NCI-H510A treated with DMSO at 0.1 percent for 48 hours (cell line): Measurements from ENCODE around the gene CES5A.
A peak's percentile ranks its signal among the peaks of the same experiment; 100 is the strongest.
"Not testable (repeated sequence)": the region's sequence is repeated elsewhere in the genome, so short reads cannot be mapped to it uniquely, and the experiment has no call there.

Experiments used
- DNase-seq: peaks from one replicate; lab custom pipeline; 2025; lab: John Stamatoyannopoulos, UW

CES5A gene

GRCh38 chr16:55875273-55875672 is at the start of gene CES5A:
CES5A (minus strand) TSS chr16:55875373; CDS start chr16:55875221, 152 bp downstream.
- DNase-seq = no peak

GRCh38 chr16:55922662-55923061 is 47.5 kb upstream of the CES5A start:
- no peak for DNase-seq

- DNase-seq = no peak
Observed at GRCh38 chr16:55917373-55918160, 42.4 kb upstream of the CES5A start.

- no peak for DNase-seq
Observed at GRCh38 chr16:55915096-55915827, 40.1 kb upstream of the CES5A start.

- DNase-seq = no peak
Observed at GRCh38 chr16:55914383-55914782, 39.2 kb upstream of the CES5A start.

- no peak for DNase-seq
Observed at GRCh38 chr16:55913716-55914115, 38.5 kb upstream of the CES5A start.

GRCh38 chr16:55913121-55913520 is 37.9 kb upstream of the CES5A start:
- DNase-seq = not testable (repeated sequence)

GRCh38 chr16:55912022-55912421 is 36.8 kb upstream of the CES5A start:
- peak; percentile 2 for DNase-seq

- no peak for DNase-seq
Observed at GRCh38 chr16:55911616-55912015, 36.4 kb upstream of the CES5A start.

- DNase-seq = no peak
Observed at GRCh38 chr16:55909876-55910275, 34.7 kb upstream of the CES5A start.

GRCh38 chr16:55908641-55909040 is 33.5 kb upstream of the CES5A start:
- no peak for DNase-seq

- DNase-seq = no peak
Observed at GRCh38 chr16:55907661-55908060, 32.5 kb upstream of the CES5A start.

GRCh38 chr16:55906123-55906522 is 30.9 kb upstream of the CES5A start:
- DNase-seq = no peak

- no peak for DNase-seq
Observed at GRCh38 chr16:55905651-55906050, 30.5 kb upstream of the CES5A start.

GRCh38 chr16:55901566-55902217 is 26.5 kb upstream of the CES5A start:
- DNase-seq = no peak

- DNase-seq = no peak
Observed at GRCh38 chr16:55900616-55901393, 25.6 kb upstream of the CES5A start.

GRCh38 chr16:55899857-55900256 is 24.7 kb upstream of the CES5A start:
- no peak for DNase-seq

GRCh38 chr16:55898592-55898991 is 23.4 kb upstream of the CES5A start:
- DNase-seq = no peak

- no peak for DNase-seq
Observed at GRCh38 chr16:55892821-55893220, 17.6 kb upstream of the CES5A start.

GRCh38 chr16:55889518-55889917 is 14.3 kb upstream of the CES5A start:
- no peak for DNase-seq

- DNase-seq = no peak
Observed at GRCh38 chr16:55888546-55888945, 13.4 kb upstream of the CES5A start.

- no peak for DNase-seq
Observed at GRCh38 chr16:55876854-55877253, 1.7 kb upstream of the CES5A start.
